Testis (tissue), 2 donors: Measurements from ENCODE around the gene SLC12A6.

Source experiments
- CTCF ChIP-seq, 3 experiments: fragments of 450-650 bp in 2 of 3; fragments of 200-600 bp in 1 of 3; sonication (generic) in 1 of 3; IDR thresholded peaks; one replicate each; pipeline ENCODE4 v1.5.1; 2016 to 2019; ENCODE audit warnings: antibody characterized with exemption in 3 of 3, mild to moderate bottlenecking in 2 of 3, moderate library complexity in 1 of 3
- POLR2A ChIP-seq: fragments of 450-650 bp; IDR thresholded peaks from one replicate; pipeline ENCODE4 v1.6.1; 2017; ENCODE audit warnings: antibody characterized with exemption, mild to moderate bottlenecking, moderate library complexity

- no peak for TF ChIP-seq CTCF (IDR thresholded peaks at IDR 0.05)
- no peak for TF ChIP-seq POLR2A
These were observed 151.9 kb downstream of the SLC12A6 start for GRCh38 chr15:34185666-34186065.
